Measurements from ENCODE around the gene C1orf105. TPM values are rescaled to one million over a fixed set of nuclear protein-coding genes. Genes with fewer than 3 reads are reported as not detected.

C1orf105 gene
- total RNA-seq, 1 donor from 2014 or later: not detected

- H3K4me3 ChIP-seq (ENCODE audit: low read depth, low read length): no peak overlapping the region
- TF ChIP-seq CTCF (IDR thresholded peaks at IDR 0.05; ENCODE audit: insufficient read depth, low read length, poor library complexity, severe bottlenecking): no peak
- no peaks in the 10 kb centered on the region for H3K27me3 ChIP-seq (ENCODE audit: control insufficient read depth, insufficient read depth, low read length)
- H3K36me3 ChIP-seq (ENCODE audit: control insufficient read depth, insufficient read depth, low read length): no peaks in the 10 kb centered on the region
- no peak for DNase-seq (ENCODE audit: low read depth)
Observed at GRCh38 chr1:172404121-172404520, 16.4 kb upstream of the C1orf105 start.

GRCh38 chr1:172405912-172406311 lies 14.6 kb upstream of the C1orf105 start:
- no peak for DNase-seq (ENCODE audit: low read depth)
- H3K4me3 ChIP-seq (ENCODE audit: low read depth, low read length): no peak overlapping the region
- H3K27me3 ChIP-seq (ENCODE audit: control insufficient read depth, insufficient read depth, low read length): no peaks in the 10 kb centered on the region
- no peaks in the 10 kb centered on the region for H3K36me3 ChIP-seq (ENCODE audit: control insufficient read depth, insufficient read depth, low read length)
- no peak for TF ChIP-seq CTCF (IDR thresholded peaks at IDR 0.05; ENCODE audit: insufficient read depth, low read length, poor library complexity, severe bottlenecking)

GRCh38 chr1:172406968-172407367 lies 13.5 kb upstream of the C1orf105 start:
- no peak for DNase-seq (ENCODE audit: low read depth)
- Histone ChIP-seq H3K4me3 (ENCODE audit: low read depth, low read length) (no peak overlapping the region), H3K36me3 (ENCODE audit: control insufficient read depth, insufficient read depth, low read length) (no peaks in the 10 kb centered on the region), H3K27me3 (ENCODE audit: control insufficient read depth, insufficient read depth, low read length) (no peaks in the 10 kb centered on the region)
- no peak for TF ChIP-seq CTCF (IDR thresholded peaks at IDR 0.05; ENCODE audit: insufficient read depth, low read length, poor library complexity, severe bottlenecking)

GRCh38 chr1:172408958-172409357 lies 11.5 kb upstream of the C1orf105 start:
- Histone ChIP-seq H3K4me3 (ENCODE audit: low read depth, low read length) (no peak overlapping the region), H3K36me3 (ENCODE audit: control insufficient read depth, insufficient read depth, low read length) (no peaks in the 10 kb centered on the region), H3K27me3 (ENCODE audit: control insufficient read depth, insufficient read depth, low read length) (no peaks in the 10 kb centered on the region)
- no peak for DNase-seq (ENCODE audit: low read depth)
- no peak for TF ChIP-seq CTCF (IDR thresholded peaks at IDR 0.05; ENCODE audit: insufficient read depth, low read length, poor library complexity, severe bottlenecking)

- no peak for DNase-seq (ENCODE audit: low read depth)
- no peak for TF ChIP-seq CTCF (IDR thresholded peaks at IDR 0.05; ENCODE audit: insufficient read depth, low read length, poor library complexity, severe bottlenecking)
- H3K27me3 ChIP-seq (ENCODE audit: control insufficient read depth, insufficient read depth, low read length): no peaks in the 10 kb centered on the region
- no peaks in the 10 kb centered on the region for H3K36me3 ChIP-seq (ENCODE audit: control insufficient read depth, insufficient read depth, low read length)
- no peak overlapping the region for H3K4me3 ChIP-seq (ENCODE audit: low read depth, low read length)
Observed at GRCh38 chr1:172410027-172410426, 10.5 kb upstream of the C1orf105 start.

- no peak for TF ChIP-seq CTCF (IDR thresholded peaks at IDR 0.05; ENCODE audit: insufficient read depth, low read length, poor library complexity, severe bottlenecking)
- Histone ChIP-seq H3K27me3 (ENCODE audit: control insufficient read depth, insufficient read depth, low read length) (no peaks in the 10 kb centered on the region), H3K36me3 (ENCODE audit: control insufficient read depth, insufficient read depth, low read length) (no peaks in the 10 kb centered on the region), H3K4me3 (ENCODE audit: low read depth, low read length) (no peak overlapping the region)
- no peak for DNase-seq (ENCODE audit: low read depth)
Observed at GRCh38 chr1:172411791-172412338, 8.6 kb upstream of the C1orf105 start.
